Hepatocyte (in vitro differentiated cells): Measurements from ENCODE around the gene OSBPL6. TPM values are rescaled to one million over a fixed set of nuclear protein-coding genes. Genes with fewer than 3 reads are reported as not detected.

Experiments used
- DNase-seq: peaks from one replicate; pipeline ENCODE4 v3.0.0-alpha.2; 2016; ENCODE audit warnings: low spot score
- H2AFZ ChIP-seq: fragments of 200-600 bp; sonication (generic); 2 replicates; pipeline ENCODE4 v1.6.0; 2016; ENCODE audit warnings: antibody characterized with exemption, mild to moderate bottlenecking
- H3K27ac ChIP-seq: fragments of 200-600 bp; sonication (generic); 2 replicates; pipeline ENCODE4 v1.5.1; 2016; ENCODE audit warnings: mild to moderate bottlenecking
- H3K27me3 ChIP-seq: fragments of 200-600 bp; sonication (generic); 2 replicates; pipeline ENCODE4 v1.6.1; 2016
- H3K36me3 ChIP-seq: fragments of 200-600 bp; sonication (generic); replicated peaks from 2 replicates; pipeline ENCODE4 v1.5.1; 2016; ENCODE audit warnings: low read depth; ENCODE audit not compliant: insufficient read depth
- H3K4me1 ChIP-seq: fragments of 200-600 bp; sonication (generic); 2 replicates; pipeline ENCODE4 v1.5.1; 2016; ENCODE audit warnings: mild to moderate bottlenecking, moderate library complexity; ENCODE audit not compliant: insufficient read depth
- H3K4me2 ChIP-seq: fragments of 200-600 bp; sonication (generic); 2 replicates; pipeline ENCODE4 v1.6.0; 2016
- H3K4me3 ChIP-seq: fragments of 200-600 bp; sonication (generic); 2 replicates; pipeline ENCODE4 v1.5.1; 2016; ENCODE audit warnings: mild to moderate bottlenecking
- H3K79me2 ChIP-seq: fragments of 200-600 bp; sonication (generic); 2 replicates; pipeline ENCODE4 v1.6.0; 2017; ENCODE audit warnings: mild to moderate bottlenecking
- H3K9me2 ChIP-seq: fragments of 200-600 bp; sonication (generic); replicated peaks from 2 replicates; pipeline ENCODE4 v1.6.0; 2017; ENCODE audit warnings: mild to moderate bottlenecking; ENCODE audit not compliant: insufficient read depth
- H3K9me3 ChIP-seq: fragments of 200-600 bp; sonication (generic); 2 replicates; pipeline ENCODE4 v1.5.1; 2016; ENCODE audit warnings: low read depth, mild to moderate bottlenecking
- H4K20me1 ChIP-seq: fragments of 200-600 bp; sonication (generic); 2 replicates; pipeline ENCODE4 v1.6.0; 2016; ENCODE audit warnings: mild to moderate bottlenecking; ENCODE audit not compliant: insufficient read depth, poor library complexity, severe bottlenecking
- CTCF ChIP-seq: fragments of 200-600 bp; sonication (generic); IDR thresholded peaks from 2 replicates; pipeline ENCODE4 v1.5.1; 2016; ENCODE audit warnings: antibody characterized with exemption, mild to moderate bottlenecking; ENCODE audit not compliant: poor library complexity
- EZH2 ChIP-seq: fragments of 200-600 bp; sonication (generic); IDR thresholded peaks from 2 replicates; pipeline ENCODE4 v1.6.1; 2016; ENCODE audit warnings: antibody characterized with exemption, mild to moderate bottlenecking, borderline replicate concordance
- EZH2phosphoT487 ChIP-seq: fragments of 200-600 bp; sonication (generic); IDR thresholded peaks from one replicate; pipeline ENCODE4 v1.6.1; 2018; ENCODE audit warnings: antibody characterized with exemption, mild to moderate bottlenecking, low read depth, moderate library complexity; ENCODE audit not compliant: unreplicated experiment, severe bottlenecking
- WGBS: methylation state at CpG from one replicate; pipeline ENCODE4 v1.1.6; 2016; ENCODE audit warnings: low lambda C conversion rate; ENCODE audit errors: missing lambda C conversion rate; 5-methylcytosine and 5-hydroxymethylcytosine counted together
- polyA plus RNA-seq: library from polyadenylated mRNA; unstranded; fragments of >200 nt; fragmentation: Nextera tagmentation; extraction: Ambion mirVana; gene quantifications from 2 replicates; pipeline ENCODE4 v1.2.1, GENCODE V29; 2016
- total RNA-seq: library from RNA; depleted of rRNA; stranded (reverse); fragments of >200 nt; gene quantifications from 2 replicates; pipeline ENCODE4 v1.2.3, GENCODE V29; 2014

The OSBPL6 gene
- total and polyA plus RNA-seq, 2 experiments from 2014 or later: 2.5 to 3.0 TPM

DNA sequence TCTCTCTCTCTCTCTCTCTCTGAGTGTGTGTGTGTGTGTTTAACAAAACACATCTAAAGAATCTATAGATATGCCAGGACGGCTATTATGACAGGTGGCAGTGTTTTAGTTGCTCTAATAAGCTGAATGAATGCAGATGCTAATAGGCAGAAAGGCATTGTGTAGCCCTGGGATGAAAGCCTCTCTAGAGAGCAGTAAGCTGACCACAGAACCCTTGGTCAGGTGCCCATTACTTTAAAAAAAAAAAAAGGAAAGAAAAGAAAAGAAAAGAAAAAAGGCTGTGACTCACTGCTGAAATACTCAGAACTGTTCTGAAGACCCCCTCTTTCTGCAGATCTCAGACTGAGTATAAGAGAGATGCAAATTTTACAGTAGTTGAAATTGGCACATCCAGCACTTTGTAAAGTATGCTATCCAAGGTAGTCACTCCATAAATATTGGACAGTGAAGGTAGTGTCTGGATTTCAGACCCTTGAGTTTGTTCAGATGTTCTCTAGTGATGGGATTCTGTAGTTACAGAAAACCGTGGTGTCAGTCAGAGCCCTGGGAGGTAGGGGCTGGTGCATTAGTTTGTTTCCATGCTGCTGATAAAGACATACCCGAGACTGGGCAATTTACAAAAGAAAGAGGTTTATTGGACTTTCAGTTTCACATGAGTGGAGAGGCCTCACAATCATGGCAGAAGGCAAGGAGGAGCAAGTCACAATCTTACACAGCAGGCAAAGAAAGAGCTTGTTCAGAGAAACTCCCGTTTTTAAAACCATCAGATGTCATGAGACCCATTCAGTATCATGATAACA, 30.9 kb downstream of the OSBPL6 start:
- H3K36me3 ChIP-seq: no peaks in the 10 kb centered on the region
- no peak overlapping the region for H3K4me2 ChIP-seq
- H3K79me2 ChIP-seq: no peaks in the 10 kb centered on the region
- H2AFZ ChIP-seq: no peak overlapping the region
- H4K20me1 ChIP-seq: no peaks in the 10 kb centered on the region
- DNase-seq: no peak
- H3K4me1 ChIP-seq: no peaks in the 10 kb centered on the region
- no peak for TF ChIP-seq EZH2
- no peak for TF ChIP-seq EZH2phosphoT487
- TF ChIP-seq CTCF: no peak
- no peak overlapping the region for H3K4me3 ChIP-seq
- no peaks in the 10 kb centered on the region for H3K9me3 ChIP-seq
- H3K27ac ChIP-seq: no peak overlapping the region
- no peaks in the 10 kb centered on the region for H3K9me2 ChIP-seq
- H3K27me3 ChIP-seq: no peaks in the 10 kb centered on the region
- WGBS: 56% methylated on average over 4 of the region's 4 CpGs

GRCh38 chr2:178227187-178227586, 32.9 kb downstream of the OSBPL6 start:
- H3K4me3 ChIP-seq: no peak overlapping the region
- no peak for TF ChIP-seq EZH2phosphoT487
- H3K4me2 ChIP-seq: no peak overlapping the region
- H3K36me3 ChIP-seq: no peaks in the 10 kb centered on the region
- H3K9me3 ChIP-seq: no peaks in the 10 kb centered on the region
- no peaks in the 10 kb centered on the region for H3K79me2 ChIP-seq
- H2AFZ ChIP-seq: no peak overlapping the region
- DNase-seq: no peak
- H3K27ac ChIP-seq: no peak overlapping the region
- no peaks in the 10 kb centered on the region for H3K4me1 ChIP-seq
- no peaks in the 10 kb centered on the region for H4K20me1 ChIP-seq
- H3K27me3 ChIP-seq: no peaks in the 10 kb centered on the region
- 71% methylated on average over 2 of the region's 2 CpGs for WGBS
- no peaks in the 10 kb centered on the region for H3K9me2 ChIP-seq

GRCh38 chr2:178229927-178230326, 35.6 kb downstream of the OSBPL6 start:
- H3K4me2 ChIP-seq: no peak overlapping the region
- 94% methylated on average over 1 of the region's 1 CpG for WGBS
- H2AFZ ChIP-seq: no peak overlapping the region
- no peak overlapping the region for H3K4me3 ChIP-seq
- no peaks in the 10 kb centered on the region for H3K27me3 ChIP-seq
- TF ChIP-seq EZH2phosphoT487 (no peak), CTCF (no peak), EZH2 (no peak)
- no peaks in the 10 kb centered on the region for H3K36me3 ChIP-seq
- no peaks in the 10 kb centered on the region for H3K4me1 ChIP-seq
- no peaks in the 10 kb centered on the region for H3K79me2 ChIP-seq
- H3K9me2 ChIP-seq: no peaks in the 10 kb centered on the region
- no peaks in the 10 kb centered on the region for H3K9me3 ChIP-seq
- no peaks in the 10 kb centered on the region for H4K20me1 ChIP-seq
- DNase-seq: no peak
- H3K27ac ChIP-seq: no peak overlapping the region

- Histone ChIP-seq H3K4me3 (no peak overlapping the region), H4K20me1 (no peaks in the 10 kb centered on the region), H3K9me3 (no peaks in the 10 kb centered on the region), H3K36me3 (no peaks in the 10 kb centered on the region), H3K4me2 (no peak overlapping the region), H2AFZ (no peak overlapping the region), H3K27ac (no peak overlapping the region), H3K27me3 (no peaks in the 10 kb centered on the region), H3K9me2 (no peaks in the 10 kb centered on the region), H3K4me1 (no peaks in the 10 kb centered on the region), H3K79me2 (no peaks in the 10 kb centered on the region)
- 95% methylated on average over 4 of the region's 4 CpGs for WGBS
- DNase-seq: no peak
- no peak for TF ChIP-seq EZH2phosphoT487
- no peak for TF ChIP-seq CTCF
- no peak for TF ChIP-seq EZH2
Measured at GRCh38 chr2:178230396-178230795, 36.1 kb downstream of the OSBPL6 start.
